Heart left ventricle (tissue), 16 donors: ENCODE results near the gene PCDHB8. TPM values are rescaled to one million over a fixed set of nuclear protein-coding genes. Genes with fewer than 3 reads are reported as not detected.
"Not testable (repeated sequence)": the region's sequence is repeated elsewhere in the genome, so short reads cannot be mapped to it uniquely, and the experiment has no call there.

Experiments used
- ATAC-seq, 4 donors: fragments of 200-7000 bp; cut with Tn5 transposase; one replicate each; pipeline ENCODE4 v1.9.1; 2020 to 2022; ENCODE audit warnings: moderate library complexity in 4 of 4, mild to moderate bottlenecking in 3 of 4, moderate number of reproducible peaks in 1 of 4
- DNase-seq, 5 donors: peaks; one replicate each; pipeline ENCODE4 v3.0.0-alpha.2; 2020
- H3K27ac ChIP-seq, 12 donors: fragments of 200-600 bp; sonication (generic) in 4 of 12; one replicate each; pipeline versions ENCODE4 v1.5.0 to v1.8.0; 2016 to 2022; ENCODE audit warnings: mild to moderate bottlenecking in 2 of 12
- H3K27me3 ChIP-seq, 9 donors: fragments of 200-600 bp; sonication (generic) in 2 of 9; one replicate each; pipeline versions ENCODE4 v1.5.1 to v1.8.0; 2016 to 2022; ENCODE audit warnings: mild to moderate bottlenecking in 3 of 9
- H3K36me3 ChIP-seq, 9 donors: fragments of 200-600 bp; sonication (generic) in 2 of 9; one replicate each; pipeline versions ENCODE4 v1.5.0 to v1.8.0; 2018 to 2022; ENCODE audit warnings: mild to moderate bottlenecking in 2 of 9
- H3K4me1 ChIP-seq, 12 donors: fragments of 200-600 bp; sonication (generic) in 4 of 12; one replicate each; pipeline versions ENCODE4 v1.5.0 to v1.8.0; 2016 to 2022; ENCODE audit warnings: mild to moderate bottlenecking in 3 of 12
- H3K4me3 ChIP-seq, 12 donors: fragments of 200-600 bp; sonication (generic) in 4 of 12; one replicate each; pipeline versions ENCODE4 v1.5.0 to v1.8.0; 2017 to 2022; ENCODE audit warnings: mild to moderate bottlenecking in 9 of 12, moderate library complexity in 4 of 12
- H3K9me3 ChIP-seq, 12 donors: fragments of 200-600 bp; sonication (generic) in 4 of 12; one replicate each; pipeline versions ENCODE4 v1.5.0 to v1.8.0; 2016 to 2022; ENCODE audit warnings: mild to moderate bottlenecking in 1 of 12
- POLR2A ChIP-seq, 2 donors: fragments of 450-650 bp; IDR thresholded peaks; one replicate each; pipeline ENCODE4 v1.6.1; 2017; ENCODE audit warnings: antibody characterized with exemption in 2 of 2, mild to moderate bottlenecking in 2 of 2, moderate library complexity in 2 of 2
- WGBS, 4 donors: extraction: QIAGEN DNeasy Blood & Tissue Kit in 2 of 4; methylation state at CpG; one replicate each; pipeline versions ENCODE4 v1.1.5 to v1.1.7; 2013 to 2018; 5-methylcytosine and 5-hydroxymethylcytosine counted together
- intact Hi-C, 10 donors: fragments of 100-400 bp; cut with DNase I; formaldehyde crosslinking; loops; one replicate each; pipeline versions ENCODE4 v1.11.1 to v1.14.2; 2022
- polyA plus RNA-seq, 2 donors: library from polyadenylated mRNA; stranded (reverse); fragments of 200-250 nt; gene quantifications; one replicate each; pipeline ENCODE4 v1.2.3, GENCODE V29; 2013
- total RNA-seq, 9 donors: library from RNA; depleted of rRNA in 2 of 9; stranded (reverse); fragments of >200 nt in 2 of 9; fragmentation: NEBNext Ultra II Directional in 3 of 9; extraction: Animal tissue kit (Norgen Biotek cat#: 25700) in 3 of 9; gene quantifications; one replicate each; pipeline versions ENCODE4 v1.1.0 to v1.2.4, GENCODE V29; 2016 to 2023
- TF ChIP-seq, protein P1 (sequence below), 12 donors: fragments of 200-600 bp; sonication (generic) in 4 of 12; IDR thresholded peaks; one replicate each; pipeline versions ENCODE4 v1.5.0 to v1.8.0; 2018 to 2022; ENCODE audit warnings: antibody characterized with exemption in 12 of 12, mild to moderate bottlenecking in 5 of 12
- donor health status: ischemic (EF 13 %, LVEDD 7.1; RV severe dilation, severe dysfunction).
- donor health status: healthy with polysubstance abuse.
- donor health status: DM: no; HTN: yes; CAD: no.
- donor health status: DM: no; HTN: no; CAD: no.
- donor health status: ischemic (EF 25% LVEDD 6.9; RV normal size, moderate dysfunction).
- donor health status: ischemic (EF 25% LVEDD 5.7; RV mildly dilated, moderate dysfunction).
- donor health status: healthy.
- donor health status: DM: yes; HTN: yes; CAD: no.
- donor health status: ischemic (EF 35%, LVEDD 5.7; RV mildly dilated, moderate dysfunction).
- donor health status: nonischemic (EF 11% LVEDD 7.7; RV severe dilation, severe dysfunction).
- donor health status: DM: yes; HTN: yes; CAD: no.
- donor health status: PGD.
- donor health status: ischemic (EF 29% LVEDD 5.4; RV normal size, mild dysfunction).
- donor health status: nonischemic (EF 23%, LVEDD 6.1; RV moderate dilation, normal function).

Gene PCDHB8
- total and polyA plus RNA-seq, 11 donors, result 0.23 to 3.8 (median 1.4) TPM

DNA sequence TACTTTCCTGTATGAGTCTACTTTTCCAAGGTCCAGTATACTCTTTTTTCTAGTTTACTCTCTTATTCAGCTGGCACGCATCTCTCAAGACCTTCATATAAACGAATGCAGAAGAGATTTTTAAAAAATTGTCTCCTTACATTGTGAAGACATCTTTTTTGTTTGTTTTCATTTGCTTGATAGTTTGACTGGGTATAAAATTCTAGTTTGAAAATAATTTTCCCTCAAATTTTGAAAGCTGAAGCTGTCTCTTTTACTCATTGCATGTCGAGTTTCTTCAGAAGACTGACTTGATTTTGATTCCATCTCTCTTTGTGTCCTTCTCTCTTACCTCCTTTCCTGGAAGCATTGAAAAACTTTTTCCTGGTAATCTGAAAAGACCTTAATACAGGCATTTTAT, 18.8 kb downstream of the PCDHB8 start:
- no peak overlapping the region for H3K4me3 ChIP-seq

DNA sequence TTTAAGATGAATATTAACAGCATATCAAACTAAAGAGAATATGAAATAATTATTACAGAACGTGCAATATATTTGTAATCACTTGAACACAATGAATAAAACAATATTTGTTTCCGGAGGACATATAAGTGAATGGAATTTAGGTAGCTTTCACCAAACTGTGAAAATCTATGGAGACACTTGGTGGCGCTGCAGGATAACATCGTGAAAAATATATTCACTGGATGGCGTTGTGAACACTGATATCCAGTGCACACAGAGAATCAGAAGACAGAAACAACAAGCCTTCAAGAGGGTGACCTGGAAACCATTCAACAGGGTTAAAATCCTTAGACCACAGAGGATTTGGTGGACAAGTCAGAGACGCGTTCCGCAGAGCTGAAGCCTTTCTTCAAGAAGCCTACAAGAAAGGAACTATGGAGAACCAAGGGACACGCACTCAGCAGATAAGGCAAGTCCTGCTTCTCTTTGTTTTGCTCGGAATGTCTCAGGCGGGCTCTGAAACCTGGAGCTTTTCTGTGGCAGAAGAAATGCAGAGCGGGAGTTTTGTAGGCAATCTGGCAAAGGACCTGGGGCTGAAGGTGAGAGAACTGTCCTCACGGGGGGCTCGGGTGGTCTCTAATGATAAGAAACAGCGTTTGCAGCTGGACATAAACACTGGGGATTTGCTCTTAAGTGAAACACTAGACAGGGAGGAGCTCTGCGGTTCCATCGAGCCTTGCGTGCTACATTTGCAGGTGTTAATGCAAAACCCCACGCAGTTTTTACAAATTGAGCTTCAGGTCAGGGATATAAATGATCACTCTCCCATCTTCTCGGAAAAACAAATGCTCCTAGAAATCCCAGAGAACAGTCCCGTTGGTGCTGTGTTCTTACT, 22.0 kb downstream of the PCDHB8 start, which contains the start of gene PCDHB11:
TSS of gene PCDHB11 (plus strand) at position 269 of the 877 bp plus-strand sequence. CDS start at position 417, 148 bp downstream.
- Histone ChIP-seq H3K27me3 (peaks cover 0 to 6% (median 0%) of the 10 kb centered on the region in 9 donors), H3K36me3 (peaks cover 0 to 3% (median 0%) of the 10 kb centered on the region in 9 donors), H3K9me3 (peaks cover 0 to 98% (median 61%) of the 10 kb centered on the region in 12 donors), H3K27ac (no peak within 1 kb of the TSS), H3K4me3 (peak within 1 kb of the TSS in 8 of 12 donors; percentile 2 to 33 (median 12)), H3K4me1 (no peaks in the 10 kb centered on the region)
- ATAC-seq, result no peak
- TF ChIP-seq POLR2A (IDR thresholded peaks at IDR 0.05), result no peak
- TF ChIP-seq, protein P1, sequence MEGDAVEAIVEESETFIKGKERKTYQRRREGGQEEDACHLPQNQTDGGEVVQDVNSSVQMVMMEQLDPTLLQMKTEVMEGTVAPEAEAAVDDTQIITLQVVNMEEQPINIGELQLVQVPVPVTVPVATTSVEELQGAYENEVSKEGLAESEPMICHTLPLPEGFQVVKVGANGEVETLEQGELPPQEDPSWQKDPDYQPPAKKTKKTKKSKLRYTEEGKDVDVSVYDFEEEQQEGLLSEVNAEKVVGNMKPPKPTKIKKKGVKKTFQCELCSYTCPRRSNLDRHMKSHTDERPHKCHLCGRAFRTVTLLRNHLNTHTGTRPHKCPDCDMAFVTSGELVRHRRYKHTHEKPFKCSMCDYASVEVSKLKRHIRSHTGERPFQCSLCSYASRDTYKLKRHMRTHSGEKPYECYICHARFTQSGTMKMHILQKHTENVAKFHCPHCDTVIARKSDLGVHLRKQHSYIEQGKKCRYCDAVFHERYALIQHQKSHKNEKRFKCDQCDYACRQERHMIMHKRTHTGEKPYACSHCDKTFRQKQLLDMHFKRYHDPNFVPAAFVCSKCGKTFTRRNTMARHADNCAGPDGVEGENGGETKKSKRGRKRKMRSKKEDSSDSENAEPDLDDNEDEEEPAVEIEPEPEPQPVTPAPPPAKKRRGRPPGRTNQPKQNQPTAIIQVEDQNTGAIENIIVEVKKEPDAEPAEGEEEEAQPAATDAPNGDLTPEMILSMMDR (IDR thresholded peaks at IDR 0.05), result peak in 5 of 12 donors; percentile 13 to 25 (median 18)
- intact Hi-C loops, result loop anchor here in 1 of 10 donors (10.0 kb wide), 1 partner anchor 45 kb away; the partner anchor contains the start of gene PCDHB15
- 33 to 48% (median 38%) methylated on average over 21 of the region's 21 CpGs for WGBS, 4 donors
- DNase-seq, result no peak

More for the DNA sequence above, 18.8 kb downstream of the PCDHB8 start:
- H3K4me1 ChIP-seq, result no peaks in the 10 kb centered on the region
- ATAC-seq, result no peak
- H3K36me3 ChIP-seq, result peaks cover 0 to 3% (median 0%) of the 10 kb centered on the region in 9 donors
- H3K27me3 ChIP-seq, result peaks cover 0 to 10% (median 0%) of the 10 kb centered on the region in 9 donors
- no peak for DNase-seq
- 22 to 55% (median 43%) methylated on average over 3 of the region's 3 CpGs for WGBS, 4 donors
- H3K27ac ChIP-seq, result no peak overlapping the region
- intact Hi-C loops, result loop anchor here in 1 of 10 donors (10.0 kb wide), 1 partner anchor 48 kb away; the partner anchor contains the start of gene PCDHB15
- peaks cover 0 to 95% (median 62%) of the 10 kb centered on the region in 12 donors for H3K9me3 ChIP-seq
- TF ChIP-seq, protein P1 (IDR thresholded peaks at IDR 0.05), result no peak
- TF ChIP-seq POLR2A (IDR thresholded peaks at IDR 0.05), result no peak

GRCh38 chr5:141201126-141201525, 23.5 kb downstream of the PCDHB8 start:
- H3K4me3 ChIP-seq, H3K27ac ChIP-seq, H3K36me3 ChIP-seq, DNase-seq, ATAC-seq, H3K27me3 ChIP-seq, intact Hi-C loops, H3K4me1 ChIP-seq: not testable (repeated sequence)
- 27 to 34% (median 29%) methylated on average over 11 to 28 of the region's 38 CpGs for WGBS, 4 donors
- peaks cover 0 to 96% (median 47%) of the 10 kb centered on the region in 12 donors for H3K9me3 ChIP-seq

DNA sequence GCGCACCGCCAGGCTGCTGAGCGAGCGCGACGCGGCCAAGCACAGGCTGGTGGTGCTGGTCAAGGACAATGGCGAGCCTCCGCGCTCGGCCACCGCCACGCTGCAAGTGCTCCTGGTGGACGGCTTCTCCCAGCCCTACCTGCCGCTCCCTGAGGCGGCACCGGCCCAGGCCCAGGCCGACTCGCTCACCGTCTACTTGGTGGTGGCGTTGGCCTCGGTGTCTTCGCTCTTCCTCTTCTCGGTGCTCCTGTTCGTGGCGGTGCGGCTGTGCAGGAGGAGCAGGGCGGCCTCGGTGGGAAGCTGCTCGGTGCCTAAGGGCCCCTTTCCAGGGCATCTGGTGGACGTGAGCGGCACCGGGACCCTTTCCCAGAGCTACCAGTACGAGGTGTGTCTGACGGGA, 24.1 kb downstream of the PCDHB8 start:
- H3K27me3 ChIP-seq, intact Hi-C loops, H3K4me3 ChIP-seq, DNase-seq, H3K27ac ChIP-seq, H3K36me3 ChIP-seq, ATAC-seq, H3K4me1 ChIP-seq: not testable (repeated sequence)
- H3K9me3 ChIP-seq, result peaks cover 0 to 96% (median 42%) of the 10 kb centered on the region in 12 donors
- whole genome bisulfite sequencing, 4 donors, result 29 to 42% (median 33%) methylated on average over 22 to 33 of the region's 35 CpGs

DNA sequence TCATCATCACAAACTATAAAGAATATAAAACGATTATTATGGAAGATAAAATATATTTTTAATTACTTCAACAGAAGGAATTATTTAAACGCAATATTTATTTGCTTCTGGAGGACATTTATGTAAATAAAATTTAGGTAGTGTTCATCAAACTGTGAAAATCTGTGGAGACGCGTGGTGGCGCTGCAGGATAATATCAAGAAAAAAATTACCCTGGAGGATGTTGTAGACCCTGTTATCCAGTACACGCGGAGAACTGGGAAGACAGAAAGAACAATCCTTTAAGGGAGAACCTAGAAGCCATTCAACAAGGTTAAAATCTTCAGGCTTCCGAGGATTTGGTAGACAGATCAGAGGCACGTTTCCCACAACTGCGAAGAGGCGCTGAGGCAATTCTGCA, 30.9 kb downstream of the PCDHB8 start, which contains the start of gene PCDHB12:
TSS of gene PCDHB12 (plus strand) at position 242 of the 400 bp plus-strand sequence. CDS start 189 bp downstream, outside the sequence.
- DNase-seq (no peak), ATAC-seq (peak in 1 of 4 donors; percentile 26)
- Histone ChIP-seq H3K4me3 (peak within 1 kb of the TSS in 7 of 12 donors; percentile 6 to 42 (median 26)), H3K27ac (no peak within 1 kb of the TSS), H3K36me3 (no peaks in the 10 kb centered on the region), H3K9me3 (peaks cover 0 to 97% (median 28%) of the 10 kb centered on the region in 12 donors), H3K27me3 (peaks cover 0 to 18% (median 3%) of the 10 kb centered on the region in 9 donors), H3K4me1 (no peaks in the 10 kb centered on the region)
- intact Hi-C loops, result no loop called here
- TF ChIP-seq, protein P1 (IDR thresholded peaks at IDR 0.05), result peak in 10 of 12 donors; percentile 11 to 43 (median 30)
- TF ChIP-seq POLR2A (IDR thresholded peaks at IDR 0.05), result no peak
- 16 to 26% (median 20%) methylated on average over 11 of the region's 11 CpGs for WGBS, 4 donors

GRCh38 chr5:141210281-141210680, 32.7 kb downstream of the PCDHB8 start:
- DNase-seq, H3K27ac ChIP-seq, H3K4me1 ChIP-seq, H3K36me3 ChIP-seq, H3K4me3 ChIP-seq, ATAC-seq: not testable (repeated sequence)
- Histone ChIP-seq H3K9me3 (peaks cover 0 to 93% (median 32%) of the 10 kb centered on the region in 12 donors), H3K27me3 (peaks cover 0 to 18% (median 3%) of the 10 kb centered on the region in 9 donors)
- WGBS, 4 donors, result 32 to 51% (median 38%) methylated on average over 19 to 39 of the region's 39 CpGs
- intact Hi-C loops, result loop anchor here in 2 of 10 donors (5.0 to 10.0 kb wide), 2 partner anchors 355 to 357 kb away; no protein-coding TSS in a partner anchor

- H3K4me3 ChIP-seq, ATAC-seq, H3K36me3 ChIP-seq, DNase-seq, H3K27ac ChIP-seq, H3K4me1 ChIP-seq: not testable (repeated sequence)
- Histone ChIP-seq H3K9me3 (peaks cover 0 to 90% (median 35%) of the 10 kb centered on the region in 12 donors), H3K27me3 (peaks cover 0 to 18% (median 3%) of the 10 kb centered on the region in 9 donors)
- intact Hi-C loops, result loop anchor here in 2 of 10 donors (5.0 to 10.0 kb wide), 2 partner anchors 354 to 356 kb away; no protein-coding TSS in a partner anchor
- 26 to 33% (median 30%) methylated on average over 3 to 19 of the region's 27 CpGs for WGBS, 4 donors
These were observed 33.3 kb downstream of the PCDHB8 start for GRCh38 chr5:141210849-141211248.
